SKM-1 (cell line): Measurements from ENCODE around the gene CTXN2.

Experiments
- DNase-seq: peaks from one replicate; lab custom pipeline; 2025; ENCODE audit not compliant: unreplicated experiment; lab: John Stamatoyannopoulos, UW

CTXN2 gene

DNA sequence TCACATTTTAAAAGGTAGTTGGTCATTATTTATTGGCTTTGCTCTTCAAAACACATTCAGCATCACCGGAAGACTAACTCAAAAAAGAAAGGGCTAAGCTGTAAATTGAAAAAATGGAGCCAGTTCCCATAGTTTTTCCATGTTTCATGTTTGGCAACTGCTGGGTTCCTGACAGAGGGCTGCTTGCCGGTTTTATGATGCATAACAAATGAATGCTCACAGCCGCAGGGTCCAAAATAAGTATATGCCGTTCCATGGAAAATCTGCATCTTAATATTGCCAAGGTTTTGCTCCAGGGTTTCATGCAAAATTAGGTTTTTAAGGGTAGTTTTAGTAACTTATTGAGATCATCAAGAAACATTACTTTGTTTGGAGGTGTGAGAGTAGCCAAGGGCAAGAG lies 30.4 kb downstream of the CTXN2 start:
- no peak for DNase-seq

GRCh38 chr15:48222627-48223026 lies 31.2 kb downstream of the CTXN2 start:
- DNase-seq: no peak

DNA sequence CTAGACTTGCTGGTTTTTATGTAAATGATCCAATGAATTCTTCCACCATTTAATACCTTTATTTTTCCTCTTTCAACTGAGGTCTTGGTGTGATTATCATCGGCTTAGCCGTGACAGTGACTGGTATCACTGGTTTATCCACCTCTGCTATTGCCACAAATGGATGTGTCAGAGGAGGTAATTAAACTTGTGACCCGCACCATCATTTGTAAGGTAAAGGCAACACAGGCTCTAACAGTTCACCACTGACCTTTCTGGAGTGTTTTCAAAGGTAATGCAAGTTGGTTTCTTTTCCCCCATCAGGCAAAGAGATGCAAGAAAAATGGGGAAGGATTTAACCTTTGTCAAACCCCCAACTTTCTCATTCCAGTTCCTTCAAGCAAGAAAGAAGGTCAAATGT lies 34.3 kb downstream of the CTXN2 start:
- DNase-seq: no peak

- no peak for DNase-seq
Measured at GRCh38 chr15:48230498-48230897, 39.0 kb downstream of the CTXN2 start.

GRCh38 chr15:48233246-48233645 lies 41.8 kb downstream of the CTXN2 start:
- DNase-seq: no peak

DNA sequence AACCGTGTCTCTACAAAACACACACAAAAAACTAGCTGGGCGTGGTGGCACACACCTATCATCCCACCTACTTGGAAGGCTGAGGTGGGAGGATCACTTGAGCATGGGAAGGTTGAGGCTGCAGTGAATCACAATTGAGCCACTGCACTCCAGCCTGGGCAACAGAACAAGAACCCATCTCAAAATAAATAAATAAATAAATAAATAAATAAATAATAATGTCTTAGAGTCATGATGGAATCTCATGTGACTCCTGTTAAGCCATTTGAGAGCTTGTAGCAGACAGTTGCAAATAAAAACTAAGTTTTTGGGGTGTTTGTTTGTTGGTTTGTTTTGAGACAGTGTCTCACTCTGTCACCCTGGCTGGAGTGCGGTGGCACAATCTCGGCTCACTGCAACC lies 47.9 kb downstream of the CTXN2 start:
- DNase-seq: no peak

DNA sequence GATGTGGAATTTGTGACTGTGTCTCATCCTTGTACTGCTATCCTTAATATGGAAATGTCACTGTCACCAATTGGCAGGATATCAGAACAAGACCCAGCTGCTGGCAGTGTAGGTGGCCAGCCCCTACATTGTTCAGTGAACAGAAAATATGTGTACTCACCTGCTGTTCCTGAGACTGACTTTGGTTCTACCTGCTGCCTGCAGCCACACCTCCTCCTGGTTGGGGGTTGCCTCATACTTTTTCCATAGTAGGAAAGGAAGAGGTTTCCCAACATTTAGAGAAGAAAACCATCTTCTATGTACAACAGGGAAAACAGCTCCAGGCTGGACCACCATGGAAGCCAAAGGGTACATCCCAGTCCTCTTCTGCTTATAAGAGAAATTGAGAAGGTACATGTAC lies 50.5 kb downstream of the CTXN2 start:
- DNase-seq: no peak

DNA sequence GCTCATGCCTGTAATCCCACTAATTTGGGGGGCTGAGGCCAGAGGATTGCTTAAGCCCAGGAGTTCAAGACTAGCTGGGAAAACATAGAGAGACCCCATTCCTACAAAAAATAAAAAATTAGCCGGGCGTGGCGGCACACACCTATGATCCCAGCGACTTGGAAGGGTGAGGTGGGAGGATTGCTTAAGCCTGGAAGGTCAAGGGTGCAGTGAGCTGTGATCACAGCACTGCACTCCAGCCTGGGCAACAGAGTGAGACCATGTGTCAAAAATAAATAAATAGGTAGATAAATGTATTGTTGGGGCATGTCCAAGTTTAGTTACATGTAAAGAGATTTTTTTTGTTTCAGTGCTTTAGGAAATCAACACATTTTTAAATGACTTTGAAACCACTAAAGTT lies 51.1 kb downstream of the CTXN2 start:
- DNase-seq: no peak

- no peak for DNase-seq
Measured at GRCh38 chr15:48244921-48245320, 53.5 kb downstream of the CTXN2 start.

- no peak for DNase-seq
Measured at GRCh38 chr15:48248414-48248813, 56.9 kb downstream of the CTXN2 start.

- DNase-seq: peak; percentile 12
Measured at GRCh38 chr15:48250640-48251076, 59.2 kb downstream of the CTXN2 start.

GRCh38 chr15:48253172-48253571 lies 61.7 kb downstream of the CTXN2 start:
- DNase-seq: no peak
